GM21367 (cell line): ENCODE measurements around the gene ANKRD33B.
A peak's percentile ranks its signal among the peaks of the same experiment; 100 is the strongest.

Experiments
- ATAC-seq: cut with Tn5 transposase; IDR thresholded peaks from one replicate; pipeline ENCODE4 v1.9.1; 2021; ENCODE audit not compliant: unreplicated experiment

Gene ANKRD33B

DNA sequence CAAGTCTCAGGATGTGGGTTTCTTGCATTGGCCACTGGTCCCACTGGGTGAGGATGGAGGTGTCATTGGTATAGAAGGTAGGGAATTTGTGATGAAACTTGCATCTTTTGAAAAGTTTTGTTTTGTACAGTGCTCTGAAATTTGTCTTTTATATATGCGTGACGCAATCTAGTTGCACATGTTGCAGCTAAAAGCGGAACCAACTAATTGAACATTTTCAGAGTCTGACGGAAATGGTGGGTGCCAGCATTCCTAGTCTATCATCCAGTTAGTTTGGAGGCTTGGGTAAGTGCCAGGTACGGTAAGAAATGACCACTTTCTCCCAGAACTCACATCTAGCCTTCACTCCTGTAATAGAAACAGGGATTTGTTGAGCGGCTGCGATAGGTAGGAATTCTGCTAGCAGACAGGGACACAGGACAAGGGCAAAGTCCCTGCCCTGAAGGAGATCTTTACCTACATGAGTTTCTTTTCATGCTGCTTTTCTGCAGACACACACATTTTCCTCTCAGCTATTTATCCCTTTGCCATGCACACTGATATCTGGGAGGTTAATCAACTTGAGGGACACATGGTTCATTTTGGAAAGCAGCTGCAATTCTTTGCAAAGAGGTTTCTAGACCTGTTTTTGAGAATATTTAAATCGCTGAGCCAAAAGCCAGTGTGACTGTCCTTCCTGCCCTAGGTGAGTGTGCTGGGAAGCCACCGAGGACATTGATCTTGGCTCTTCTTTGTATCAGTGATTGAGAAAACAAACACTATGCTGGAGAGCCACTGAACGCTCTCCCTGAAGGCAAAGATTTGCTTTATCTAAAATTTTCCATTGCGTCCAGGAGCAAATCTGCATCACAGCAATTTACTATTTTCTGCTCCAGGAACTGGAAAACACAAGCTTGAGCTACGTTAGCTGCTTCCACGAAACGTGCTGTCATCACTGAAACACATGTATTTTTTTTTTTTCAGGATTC, 107.5 kb downstream of the ANKRD33B start:
- ATAC-seq = no peak

DNA sequence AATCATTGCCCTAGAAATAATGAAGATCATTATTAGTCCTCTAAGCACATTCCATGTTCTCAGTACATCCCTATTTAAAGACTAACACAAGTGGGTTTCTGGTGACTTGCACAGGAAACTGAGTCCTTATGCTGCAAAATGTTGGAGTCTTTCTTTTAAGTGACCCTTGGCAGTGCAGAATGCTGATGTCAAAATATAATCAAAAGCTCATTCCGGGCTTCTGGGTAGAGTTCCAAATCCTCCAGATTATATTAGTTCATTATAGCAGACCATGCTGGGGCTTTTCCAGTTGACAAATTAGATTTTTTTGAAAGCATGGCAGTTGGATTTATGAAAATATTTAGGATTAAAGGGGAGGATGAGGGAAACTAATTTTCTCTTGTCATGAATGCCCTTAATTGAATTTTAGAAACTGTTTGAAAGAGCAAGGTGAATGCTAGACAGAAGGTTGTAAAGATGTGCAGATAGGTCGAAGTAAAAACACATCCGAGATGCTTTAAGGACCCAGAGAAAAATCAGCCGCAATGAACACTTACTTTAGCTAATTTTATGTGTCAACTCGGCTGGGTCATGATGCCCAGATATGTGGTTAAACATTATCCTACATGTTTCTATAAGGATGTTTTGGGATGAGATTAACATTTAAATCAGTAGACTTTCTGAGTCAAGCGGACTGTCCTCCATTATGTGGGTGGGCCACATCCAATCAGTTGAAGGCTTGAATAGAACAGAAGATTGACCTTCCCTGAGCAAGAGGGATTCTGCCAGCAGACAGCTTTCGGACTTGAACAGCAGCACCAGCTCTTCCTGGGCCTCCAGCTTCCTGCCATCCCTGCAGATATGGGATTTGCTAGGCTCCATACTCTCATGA, 108.5 kb downstream of the ANKRD33B start:
- ATAC-seq = no peak

DNA sequence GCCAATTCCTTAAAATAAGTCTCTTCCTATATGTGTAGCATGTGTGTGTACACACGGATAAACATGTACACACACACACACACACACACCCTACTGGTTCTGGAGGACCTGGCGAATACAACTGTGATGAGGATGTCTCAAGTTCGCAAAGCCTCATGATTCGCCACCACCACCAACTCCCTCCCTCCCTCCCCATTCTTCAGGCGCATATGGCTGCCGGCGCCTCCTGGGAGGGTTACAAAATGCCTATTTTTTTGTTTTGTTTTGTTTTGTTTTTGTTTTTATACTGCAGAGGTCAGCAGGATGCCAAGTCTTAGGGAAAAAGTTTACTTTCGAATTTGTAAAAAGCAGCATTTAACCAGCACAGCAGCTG, 109.1 kb downstream of the ANKRD33B start:
- no peak for ATAC-seq

DNA sequence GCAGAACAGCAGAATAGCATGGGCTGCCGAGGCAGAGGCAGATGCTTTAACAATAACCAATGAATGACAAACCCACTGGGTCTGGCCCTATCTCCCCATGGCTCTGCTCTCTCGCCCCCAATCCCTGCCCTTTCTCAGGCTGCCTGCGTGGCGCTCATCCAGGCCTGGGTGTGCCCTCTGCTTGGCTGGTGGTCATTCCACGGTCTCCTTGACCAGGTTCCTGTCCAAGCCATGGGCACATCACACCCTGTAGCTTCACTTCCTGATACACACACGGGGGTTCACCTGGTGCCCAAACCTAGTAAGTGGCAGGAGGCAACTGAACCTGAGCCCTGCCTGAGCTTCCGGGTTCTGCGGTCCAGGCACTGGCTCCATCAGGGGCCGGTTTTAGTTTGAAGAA, 109.5 kb downstream of the ANKRD33B start:
- ATAC-seq = no peak

DNA sequence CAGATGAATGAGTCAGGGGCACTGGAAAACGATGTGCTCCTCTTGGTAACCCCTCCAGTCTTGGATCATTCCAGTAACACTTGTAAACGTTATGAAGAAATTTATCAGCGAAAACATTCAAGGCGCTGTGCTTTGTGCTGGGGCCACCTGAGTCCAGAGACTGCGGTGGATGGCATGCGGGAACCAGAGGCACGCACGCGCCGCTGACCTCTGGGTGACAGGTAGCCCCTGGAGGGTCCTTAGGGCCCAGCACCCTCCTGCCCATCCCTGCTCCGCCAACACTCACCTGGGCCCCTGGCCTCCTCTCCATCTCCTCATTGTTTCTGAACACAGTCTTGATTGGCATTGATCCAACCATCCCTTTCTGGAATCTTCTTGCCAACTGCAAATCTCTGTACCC, 110.2 kb downstream of the ANKRD33B start:
- no peak for ATAC-seq

DNA sequence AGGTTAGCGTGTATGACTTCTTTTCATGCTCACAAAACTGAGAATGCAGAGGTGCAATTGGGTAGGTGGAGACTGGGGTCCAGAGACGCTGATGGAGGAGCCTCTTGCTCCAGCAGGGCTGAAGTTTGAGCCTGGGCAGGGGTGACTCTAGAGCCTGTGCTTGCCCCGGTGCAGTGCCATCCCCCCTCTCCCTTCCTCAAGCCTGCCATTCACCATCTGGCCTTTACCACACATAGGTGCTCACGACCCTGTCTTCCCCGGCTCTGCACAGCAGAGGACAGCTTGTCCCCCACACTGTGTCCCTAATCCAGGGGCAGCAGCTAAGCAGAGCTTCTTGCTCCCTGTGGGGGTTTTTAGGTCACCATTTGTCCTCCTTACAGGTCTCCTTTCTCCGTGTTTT, 110.7 kb downstream of the ANKRD33B start:
- ATAC-seq = no peak

DNA sequence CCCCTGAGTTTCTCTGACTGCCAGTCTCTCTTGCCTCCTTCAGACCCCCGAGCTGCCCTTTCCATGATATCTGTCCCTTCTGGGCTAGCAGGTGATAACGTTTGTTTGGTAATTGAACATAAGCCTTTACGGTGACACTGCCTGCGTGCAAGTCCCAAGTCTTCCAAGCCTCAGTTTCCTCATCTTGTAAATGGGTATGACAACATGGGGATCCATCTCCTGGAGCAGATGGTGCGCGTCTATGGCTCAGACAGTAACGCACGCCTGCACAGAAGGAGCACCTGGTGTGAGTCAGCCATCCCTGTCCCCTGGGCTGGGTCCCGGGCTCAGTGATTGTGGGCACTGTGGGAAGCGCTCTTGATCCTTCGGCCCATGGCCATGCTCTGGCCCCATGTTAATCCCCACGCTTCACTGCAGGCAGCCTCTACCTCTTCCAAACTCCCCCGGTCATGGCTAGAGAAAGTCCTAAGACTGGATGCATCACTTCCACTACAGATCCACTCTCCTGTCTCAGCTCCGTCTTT, 111.4 kb downstream of the ANKRD33B start:
- ATAC-seq = no peak

DNA sequence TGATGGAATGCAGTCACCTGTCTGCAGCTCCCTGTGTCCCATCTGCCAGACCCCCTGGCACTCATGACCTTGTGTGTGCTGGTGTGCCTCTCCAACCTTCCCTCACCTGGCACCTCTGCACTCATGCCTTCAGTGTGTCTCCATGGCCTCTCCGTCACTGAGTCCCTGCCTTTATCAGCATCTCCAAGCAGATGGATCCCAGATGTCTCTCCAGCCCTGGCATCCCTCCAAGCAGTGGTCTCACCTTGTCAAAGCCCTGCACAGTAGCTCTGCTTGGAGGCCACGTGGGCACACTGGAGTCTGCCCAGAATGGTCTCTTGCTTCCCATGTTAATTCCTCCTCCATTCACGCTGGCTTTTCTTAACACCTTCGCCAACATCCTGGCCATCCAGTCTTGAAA, 112.4 kb downstream of the ANKRD33B start:
- ATAC-seq = no peak

DNA sequence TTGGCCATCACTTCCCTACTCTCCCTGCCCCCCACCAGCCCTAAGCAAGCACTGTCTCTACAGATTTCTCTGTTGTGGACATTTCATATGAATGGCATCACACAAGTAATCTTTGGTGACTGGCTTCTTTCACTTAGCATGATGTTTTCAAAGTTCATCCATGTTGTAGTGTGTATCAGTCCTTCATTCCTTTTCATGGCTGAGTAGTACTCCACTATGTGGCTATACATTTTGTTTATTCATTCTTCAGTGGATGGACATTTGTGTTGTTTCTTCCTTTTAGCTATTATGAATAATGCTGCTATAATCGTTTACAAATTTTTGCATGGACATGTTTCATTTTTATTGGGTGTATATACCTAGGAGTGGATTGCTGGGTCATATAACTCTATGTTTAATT, 113.1 kb downstream of the ANKRD33B start:
- ATAC-seq = no peak

DNA sequence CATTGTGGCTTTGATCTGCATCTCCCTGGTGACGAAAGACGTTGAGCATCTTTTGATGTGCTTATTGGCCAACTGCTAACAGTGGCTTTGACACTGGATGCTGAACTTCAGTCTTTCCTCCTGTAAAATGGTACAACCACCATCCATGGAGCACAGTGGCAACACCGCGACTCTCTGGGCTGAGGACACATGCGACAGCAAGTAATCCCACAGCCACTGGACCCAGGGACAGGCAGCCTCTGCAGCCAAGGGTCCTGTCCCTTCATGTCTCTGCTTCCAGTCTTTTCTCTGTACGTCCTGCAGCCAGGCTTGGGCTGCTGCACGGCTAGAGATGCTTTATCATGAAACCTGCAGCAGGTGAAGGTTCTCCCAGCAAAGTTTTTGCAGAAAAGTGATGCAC, 113.7 kb downstream of the ANKRD33B start:
- no peak for ATAC-seq

DNA sequence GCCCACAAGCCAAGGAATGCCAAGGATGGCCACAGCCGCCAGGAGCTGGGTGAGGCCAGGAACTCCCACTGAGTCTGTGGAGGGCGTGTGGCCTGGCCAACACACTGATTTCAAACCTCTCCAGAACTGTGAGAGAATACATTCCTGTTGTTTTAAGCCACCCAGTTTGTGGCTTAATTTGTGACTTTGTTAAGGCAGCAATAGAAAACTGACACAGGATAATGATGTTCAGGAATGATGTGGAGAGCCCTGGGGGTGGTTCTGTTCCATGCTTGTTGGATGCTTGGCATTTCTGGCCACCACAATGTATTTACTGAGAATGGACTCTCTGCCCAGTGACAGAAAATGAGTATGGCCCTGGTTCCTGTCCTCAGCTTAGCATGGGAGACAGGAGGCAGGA, 114.4 kb downstream of the ANKRD33B start:
- no peak for ATAC-seq

DNA sequence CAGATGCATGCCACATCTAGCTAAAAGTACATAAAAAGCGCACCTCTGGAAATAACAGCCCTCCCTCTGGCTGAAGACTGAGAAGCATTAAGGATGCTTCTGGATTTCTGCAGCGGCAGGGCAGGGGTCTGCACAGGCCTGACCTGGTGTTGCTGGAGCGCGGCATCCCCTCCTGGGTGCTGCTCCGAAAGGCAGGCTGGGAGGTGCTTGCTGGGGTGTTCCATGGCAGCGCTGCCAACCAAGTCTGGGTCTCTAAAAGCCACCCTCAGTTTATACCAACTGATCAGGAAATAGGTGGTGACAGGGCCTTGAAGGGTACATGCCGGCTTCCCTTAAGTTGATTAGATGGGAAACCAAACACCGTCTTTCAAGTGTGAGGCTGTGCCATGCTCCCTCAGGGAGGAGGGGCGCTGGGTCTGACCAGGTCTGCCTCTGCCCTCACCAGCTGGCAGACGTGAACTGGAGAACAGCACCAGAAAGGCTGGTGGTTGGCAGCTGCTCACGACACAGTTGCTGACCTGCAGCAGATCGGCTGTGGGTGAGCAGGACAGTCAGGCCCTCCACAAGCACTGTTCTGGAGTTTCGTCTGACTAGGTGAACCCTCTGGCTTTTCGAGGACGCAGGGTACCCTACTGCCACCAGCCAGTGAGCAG, 115.6 kb downstream of the ANKRD33B start:
- ATAC-seq = no peak

DNA sequence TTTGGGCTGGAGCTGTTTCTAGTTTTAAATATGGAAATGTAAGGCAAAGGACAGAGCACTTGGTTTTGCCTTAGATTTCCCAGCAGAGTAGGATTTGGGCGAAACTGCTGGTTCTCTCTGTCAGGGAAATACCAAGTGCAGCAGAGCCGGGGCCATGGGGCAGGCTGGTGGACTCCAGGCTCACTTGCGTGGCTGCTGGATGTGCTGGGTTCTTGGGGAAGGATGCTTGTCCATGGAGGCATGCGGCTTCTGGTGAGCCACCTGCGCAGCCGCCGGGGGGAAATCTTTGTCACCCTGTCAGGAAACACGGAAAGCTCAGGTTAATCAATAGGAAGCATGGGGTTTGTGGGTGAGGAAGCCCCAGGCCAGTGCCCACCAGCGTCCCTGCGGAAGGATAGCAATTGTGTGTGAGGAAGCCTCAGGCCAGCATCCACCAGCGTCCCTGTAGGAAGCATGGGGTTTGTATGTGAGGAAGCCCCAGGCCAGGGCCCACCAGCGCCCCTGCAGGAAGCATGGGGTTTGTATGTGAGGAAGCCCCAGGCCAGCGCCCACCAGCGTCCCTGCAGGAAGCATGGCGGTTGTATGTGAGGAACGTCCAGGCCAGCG, 117.1 kb downstream of the ANKRD33B start:
- ATAC-seq = no peak

DNA sequence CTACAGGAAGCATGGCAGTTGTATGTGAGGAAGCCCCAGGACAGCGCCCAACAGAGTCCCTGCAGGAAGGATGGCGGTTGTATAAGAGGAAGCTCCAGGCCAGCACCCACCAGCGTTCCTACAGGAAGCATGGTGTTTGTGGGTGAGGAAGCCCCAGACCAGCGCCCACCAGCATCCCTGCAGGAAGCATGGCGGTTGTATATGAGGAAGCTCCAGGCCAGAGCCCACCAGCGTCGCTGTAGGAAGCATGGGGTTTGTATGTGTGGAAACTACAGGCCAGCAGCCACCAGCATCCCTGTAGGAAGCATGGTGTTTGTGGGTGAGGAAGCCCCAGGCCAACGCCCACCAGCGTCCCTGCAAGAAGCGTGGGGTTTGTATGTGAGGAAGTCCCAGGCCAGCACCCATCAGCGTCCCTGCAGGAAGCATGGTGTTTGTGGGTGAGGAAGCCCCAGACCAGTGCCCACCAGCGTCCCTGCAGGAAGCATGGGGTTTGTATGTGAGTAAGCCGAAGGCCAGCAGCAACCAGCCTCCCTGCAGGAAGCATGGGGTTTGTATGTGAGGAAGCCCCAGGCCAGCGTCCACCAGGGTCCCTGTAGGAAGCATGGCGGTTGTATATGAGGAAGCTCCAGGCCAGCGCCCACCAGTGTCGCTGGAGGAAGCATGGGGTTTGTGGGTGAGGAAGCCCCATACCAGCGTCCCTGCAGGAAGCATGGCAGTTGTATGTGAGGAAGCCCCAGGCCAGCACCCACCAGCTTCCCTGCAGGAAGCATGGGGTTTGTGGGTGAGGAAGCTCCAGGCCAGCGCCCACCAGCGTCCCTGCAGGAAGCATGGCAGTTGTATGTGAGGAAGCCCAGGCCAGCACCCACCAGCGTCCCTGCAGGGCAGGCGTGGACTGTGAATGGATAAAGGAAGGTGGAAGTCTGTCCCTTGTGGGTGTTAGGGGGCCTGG, 118.1 kb downstream of the ANKRD33B start:
- ATAC-seq = no peak

DNA sequence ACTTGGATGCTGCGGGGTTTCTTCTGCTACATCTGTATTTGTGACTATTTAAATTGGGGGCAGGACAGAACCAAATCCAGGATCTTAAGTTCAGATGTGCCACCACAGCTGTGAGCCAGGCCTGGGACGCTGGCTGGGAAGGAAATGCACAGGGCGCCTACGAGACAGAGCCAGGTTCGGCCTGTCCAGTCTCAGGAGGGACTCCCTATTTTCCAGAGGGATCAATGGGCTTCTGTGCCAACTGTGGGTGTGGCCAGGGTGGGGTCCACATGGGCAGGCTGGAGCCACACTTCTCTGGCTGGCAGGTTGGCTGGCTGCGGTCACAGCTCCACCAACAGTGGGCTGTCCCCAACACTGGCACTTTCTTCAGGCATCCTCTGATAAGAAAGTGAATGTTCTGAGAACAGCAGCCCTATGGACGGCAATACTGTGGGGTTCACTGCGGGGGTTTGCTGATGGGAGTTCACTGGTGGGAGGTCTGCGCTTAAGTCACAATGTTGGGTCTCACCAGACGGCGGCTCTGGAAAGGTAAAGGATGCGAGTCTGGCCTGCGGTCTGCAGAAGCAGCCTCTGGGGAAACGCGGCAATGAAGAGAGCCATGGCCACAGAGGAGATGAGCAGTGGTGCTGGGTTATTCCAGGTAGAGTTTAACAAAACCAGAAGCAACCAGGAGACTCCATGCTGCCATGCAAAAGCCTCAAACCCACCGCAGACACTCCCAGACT, 119.1 kb downstream of the ANKRD33B start:
- ATAC-seq = no peak

DNA sequence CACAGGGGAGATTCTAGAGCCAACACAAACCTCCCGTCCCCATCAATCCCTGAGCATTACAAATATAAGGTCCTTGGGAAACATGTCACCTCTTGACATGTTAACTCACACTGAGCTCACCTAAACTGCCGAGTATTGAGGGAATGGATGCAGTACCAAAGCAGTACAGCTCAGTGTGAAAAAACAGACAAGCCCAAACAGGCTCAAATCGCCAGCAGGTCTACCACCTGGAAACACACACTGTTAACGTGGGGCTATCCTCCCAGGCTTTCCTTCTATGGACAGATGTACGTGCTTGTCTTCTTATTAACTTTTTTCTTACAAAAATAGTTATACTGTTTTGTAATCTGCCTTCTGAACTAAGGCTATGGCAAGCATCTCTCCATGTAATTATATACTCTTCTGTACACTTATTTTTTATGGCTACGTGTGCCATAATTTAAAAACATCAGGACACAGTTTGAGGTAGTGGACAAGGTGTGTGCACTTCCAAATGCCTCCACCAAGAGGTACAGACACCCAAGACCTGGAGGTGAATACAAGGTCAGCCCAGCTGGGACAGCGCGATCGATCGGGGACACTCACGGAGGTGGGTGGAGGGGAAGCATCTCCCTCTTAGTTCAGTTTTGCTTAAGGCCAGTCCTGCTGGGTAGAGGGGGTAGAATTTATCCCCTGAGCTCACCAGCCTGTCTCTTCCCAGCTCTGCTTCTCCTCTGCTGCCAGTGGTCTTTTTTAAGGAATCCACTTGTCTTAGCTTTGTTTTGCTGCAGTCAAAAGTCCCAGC, 120.6 kb downstream of the ANKRD33B start:
- ATAC-seq = peak; percentile 60

DNA sequence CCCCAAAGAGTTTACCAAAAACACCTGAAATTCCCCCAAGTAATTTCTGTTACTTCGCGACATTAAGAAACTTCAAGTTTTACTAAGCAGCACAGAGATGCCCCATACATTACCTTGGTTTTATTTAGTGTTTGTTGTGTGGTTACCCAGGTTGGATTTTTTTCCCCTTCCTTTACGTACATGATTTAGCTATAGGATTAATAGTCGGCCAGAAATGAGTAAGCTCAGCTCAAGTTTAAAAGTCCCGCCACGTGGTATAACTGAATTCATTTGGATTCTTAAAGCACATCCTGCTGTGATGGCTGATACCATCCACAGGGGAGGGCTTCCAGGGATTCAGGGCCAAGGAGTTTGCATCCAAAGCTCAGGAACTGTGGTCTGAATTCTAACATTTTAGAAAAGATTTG, 121.2 kb downstream of the ANKRD33B start:
- ATAC-seq = peak; percentile 68

DNA sequence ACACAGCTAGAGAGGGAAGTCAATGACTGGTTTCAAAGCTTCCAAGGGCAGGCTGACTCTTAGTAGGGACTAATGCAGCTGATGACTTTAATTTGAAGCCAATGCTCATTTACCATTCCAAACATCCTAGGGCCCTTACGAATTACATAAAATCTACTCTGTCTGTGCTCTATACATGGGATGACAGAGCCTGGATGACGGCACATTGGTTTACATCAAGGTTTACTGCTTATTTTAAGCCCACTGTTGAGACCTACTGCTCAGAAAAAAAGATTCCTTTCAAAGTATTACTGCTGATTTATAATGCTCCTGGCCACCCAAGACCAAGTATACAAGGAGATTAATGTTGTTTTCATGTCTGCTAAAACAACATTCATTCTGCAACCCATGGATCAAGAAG, 123.0 kb downstream of the ANKRD33B start:
- no peak for ATAC-seq
